K562 (cell line): ENCODE data around the gene TFEB. TPM values are rescaled to one million over a fixed set of nuclear protein-coding genes. Genes with fewer than 3 reads are reported as not detected.

Experiments used
- BRCA1 ChIP-seq, 2 experiments: fragments of 450-650 bp in 1 of 2; sonication (generic) in 1 of 2; formaldehyde crosslinking in 1 of 2; IDR thresholded peaks; 2 replicates each; pipeline versions ENCODE4 v1.5.0 to v1.6.1; 2017 to 2020; ENCODE audit warnings: mild to moderate bottlenecking in 1 of 2, missing genetic modification reagents in 1 of 2
- CEBPZ ChIP-seq: fragments of 150-350 bp; IDR thresholded peaks from 2 replicates; pipeline ENCODE4 v1.6.1; 2014; ENCODE audit warnings: low read depth, mild to moderate bottlenecking, low read length, borderline replicate concordance
- HIVEP1 ChIP-seq: fragments of 250-450 bp; sonication (Bioruptor Pico); IDR thresholded peaks from 2 replicates; pipeline ENCODE4 v1.4.0; 2020; ENCODE audit warnings: mild to moderate bottlenecking
- HNRNPH1 ChIP-seq: fragments of 200-400 bp; formaldehyde crosslinking; optimal IDR thresholded peaks from 2 replicates; pipeline ENCODE3; 2017; ENCODE audit warnings: low read depth, mild to moderate bottlenecking, low read length, moderate library complexity
- KAT2B ChIP-seq: IDR thresholded peaks from one replicate; pipeline ENCODE4 v1.6.1; 2012; ENCODE audit warnings: low read depth, mild to moderate bottlenecking, control low read depth, inconsistent platforms, low read length, moderate library complexity
- PHTF2 ChIP-seq: fragments of 250-450 bp; sonication (Bioruptor Pico); IDR thresholded peaks from 2 replicates; pipeline ENCODE4 v1.5.0; 2021; ENCODE audit warnings: mild to moderate bottlenecking
- PTTG1 ChIP-seq: fragments of 450-650 bp; IDR thresholded peaks from 2 replicates; pipeline ENCODE4 v1.6.1; 2016; ENCODE audit warnings: low read depth, mild to moderate bottlenecking, missing genetic modification characterization, missing compliant biosample characterization
- RCOR1 ChIP-seq, 2 experiments: IDR thresholded peaks; 2 replicates each; pipeline ENCODE4 v1.6.1; 2012; ENCODE audit warnings: low read depth in 2 of 2, low read length in 2 of 2, borderline replicate concordance in 1 of 2, improper control_type of control experiment in 1 of 2
- TSC22D4 ChIP-seq: fragments of 450-650 bp; IDR thresholded peaks from 2 replicates; pipeline ENCODE4 v1.6.1; 2016; ENCODE audit warnings: missing genetic modification characterization, missing biosample characterization, control low read depth
- ZNF3 ChIP-seq: fragments of 250-450 bp; sonication (Bioruptor Pico); IDR thresholded peaks from 2 replicates; pipeline ENCODE4 v1.5.0; 2021; ENCODE audit warnings: mild to moderate bottlenecking, moderate library complexity
- polyA plus RNA-seq, 8 experiments: library from polyadenylated mRNA; depleted of rRNA in 4 of 8; stranded (reverse) in 5 of 8; unstranded in 3 of 8; fragments of >200 nt; fragmentation: Nextera tagmentation in 2 of 8; fragmentation: Illumina TruSeq in 1 of 8; extraction: Ambion mirVana in 2 of 8; extraction: Trizol in 1 of 8; gene quantifications; 2 replicates each; pipeline versions ENCODE4 v1.2.1 to v1.2.3, GENCODE V29; 2011 to 2014; ENCODE audit warnings: inconsistent platforms in 1 of 8, missing spikeins in 1 of 8
- total RNA-seq, 7 experiments: library from RNA; depleted of rRNA in 6 of 7; stranded (reverse); fragments of >200 nt in 6 of 7; fragmentation: Illumina TruSeq in 2 of 7; extraction: Trizol in 2 of 7; gene quantifications; 2 replicates each; pipeline versions ENCODE4 v1.2.1 to v1.2.3, GENCODE V29; 2011 to 2021; ENCODE audit warnings: low replicate concordance in 1 of 7

The TFEB gene
- total and polyA plus RNA-seq, 9 of the 15 experiments (the other 6 are each of a cell fraction or from before 2014, with no cell fraction given), result 0.04 to 4.7 (median 2.0) TPM

- no peak for TF ChIP-seq CEBPZ
- no peak for TF ChIP-seq KAT2B
- TF ChIP-seq TSC22D4, result no peak
- no peak for TF ChIP-seq PTTG1 (tag)
- no peak for TF ChIP-seq PHTF2
- TF ChIP-seq RCOR1 (IDR thresholded peaks at IDR 0.05; ENCODE audit: borderline replicate concordance in 1 of 2, low read depth in 2 of 2, low read length in 2 of 2), result no peak
- TF ChIP-seq HNRNPH1, result no peak
- no peak for TF ChIP-seq ZNF3 (CRISPR knock-in tag)
- TF ChIP-seq BRCA1 (IDR thresholded peaks at IDR 0.05), result no peak
- no peak for TF ChIP-seq BRCA1 (CRISPR knock-in tag; IDR thresholded peaks at IDR 0.05)
- no peak for TF ChIP-seq HIVEP1
- TF ChIP-seq, all 486 proteins: peak for 3
Measured at GRCh38 chr6:41730531-41731436, 4.6 kb downstream of the TFEB start (continued).
